Transverse colon (tissue), 4 donors: ENCODE measurements around the gene ANKRD65. TPM values are rescaled to one million over a fixed set of nuclear protein-coding genes. Genes with fewer than 3 reads are reported as not detected.
"Not testable (repeated sequence)": the region's sequence is repeated elsewhere in the genome, so short reads cannot be mapped to it uniquely, and the experiment has no call there.

Source experiments
- DNase-seq: peaks from one replicate; pipeline ENCODE4 v3.0.0-alpha.2; 2019
- H3K27ac ChIP-seq, 4 donors: fragments of 200-600 bp; sonication (generic); 2 replicates each; pipeline ENCODE4 v1.5.1; 2016 to 2018; ENCODE audit warnings: inconsistent platforms in 4 of 4
- H3K27me3 ChIP-seq: fragments of 200-600 bp; sonication (generic); 2 replicates; pipeline ENCODE4 v1.5.1; 2017; ENCODE audit warnings: inconsistent platforms
- H3K36me3 ChIP-seq, 4 donors: fragments of 200-600 bp; sonication (generic); 2 replicates each; pipeline ENCODE4 v1.5.1; 2017 to 2019; ENCODE audit warnings: inconsistent platforms in 4 of 4
- H3K4me1 ChIP-seq, 4 donors: fragments of 200-600 bp; sonication (generic); 2 replicates each; pipeline ENCODE4 v1.5.1; 2017 to 2020; ENCODE audit warnings: inconsistent platforms in 4 of 4
- H3K4me3 ChIP-seq, 4 donors: fragments of 200-600 bp; sonication (generic); 1 replicate in 1 of 4; 2 replicates in 3 of 4; pipeline versions ENCODE4 v1.5.1 to v1.6.1; 2017 to 2019; ENCODE audit warnings: inconsistent platforms in 4 of 4
- H3K9me3 ChIP-seq, 2 donors: fragments of 200-600 bp; sonication (generic); 2 replicates each; pipeline ENCODE4 v1.5.1; 2017 to 2019; ENCODE audit warnings: inconsistent platforms in 2 of 2
- EP300 ChIP-seq: sonication (generic); formaldehyde crosslinking; IDR thresholded peaks from one replicate; pipeline ENCODE4 v1.6.1; 2017; ENCODE audit warnings: antibody characterized with exemption, low read depth
- POLR2A ChIP-seq: fragments of 450-650 bp; IDR thresholded peaks from one replicate; pipeline ENCODE4 v1.6.1; 2016; ENCODE audit warnings: antibody characterized with exemption, mild to moderate bottlenecking, moderate library complexity
- POLR2AphosphoS5 ChIP-seq, 3 donors: sonication (generic); formaldehyde crosslinking; IDR thresholded peaks; one replicate each; pipeline ENCODE4 v1.6.1; 2016; ENCODE audit warnings: antibody characterized with exemption in 3 of 3
- WGBS, 2 donors: methylation state at CpG; one replicate each; pipeline ENCODE4 v1.1.5; 2018; ENCODE audit warnings: low coverage in 1 of 2; 5-methylcytosine and 5-hydroxymethylcytosine counted together
- in situ Hi-C, 4 donors: fragments of 200-750 bp; cut with MboI; loops; one replicate each; pipeline versions ENCODE4 v1.15.0 to v1.15.1; 2017; ENCODE audit warnings: low sequenced_read_pairs in 3 of 4, low pct_ligation_motif_present in 1 of 4, low pct_unique_long_range_greater_than_20kb in 1 of 4
- intact Hi-C: fragments of 100-400 bp; cut with DNase I; formaldehyde crosslinking; loops from one replicate; pipeline ENCODE4 v1.15.1; 2023; ENCODE audit warnings: low total_unique reads
- total RNA-seq, 4 donors: library from RNA; depleted of rRNA; stranded (reverse); fragments of >200 nt; gene quantifications; one replicate each; pipeline ENCODE4 v1.1.0, GENCODE V29; 2016
- TF ChIP-seq, protein P1 (sequence below), 5 experiments: fragments of 200-600 bp in 3 of 5; fragments of 450-650 bp in 2 of 5; sonication (generic) in 3 of 5; IDR thresholded peaks; 1 replicate in 2 of 5; 2 replicates in 3 of 5; pipeline ENCODE4 v1.5.1; 2016 to 2017; ENCODE audit warnings: antibody characterized with exemption in 5 of 5, inconsistent platforms in 3 of 5, mild to moderate bottlenecking in 2 of 5, moderate library complexity in 1 of 5

Gene ANKRD65
- total RNA-seq, 4 donors from 2014 or later, result 0.80 to 4.5 (median 1.9) TPM

DNA sequence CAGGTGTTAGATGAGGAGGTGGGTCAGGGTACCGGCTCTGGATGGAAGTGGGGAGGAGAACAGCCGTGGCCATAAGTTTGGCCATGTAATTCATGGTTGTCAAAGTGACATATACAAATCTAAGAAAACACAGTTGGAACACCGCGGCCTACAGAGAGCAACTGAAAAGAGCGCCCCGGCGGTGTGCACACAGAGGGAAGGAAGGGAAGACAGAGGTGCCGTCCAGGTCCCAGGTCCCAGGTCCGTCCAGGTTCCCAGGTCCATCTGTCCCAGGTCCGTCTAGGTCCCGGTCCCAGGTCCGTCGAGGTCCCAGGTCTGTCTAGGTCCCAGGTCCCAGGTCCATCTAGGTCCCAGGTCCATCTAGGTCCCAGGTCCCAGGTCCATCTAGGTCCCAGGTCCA is 9.4 kb downstream of the ANKRD65 start:
- Histone ChIP-seq H3K9me3 (no peaks in the 10 kb centered on the region), H3K4me1 (peaks cover 6 to 19% (median 13%) of the 10 kb centered on the region in 4 donors), H3K4me3 (no peak overlapping the region), H3K27ac (no peak overlapping the region), H3K36me3 (no peaks in the 10 kb centered on the region), H3K27me3 (no peaks in the 10 kb centered on the region)
- DNase-seq, result no peak
- intact Hi-C loops (no loop called here), in situ Hi-C loops (no loop called here)
- TF ChIP-seq POLR2A (no peak), EP300 (no peak), POLR2AphosphoS5 (IDR thresholded peaks at IDR 0.05) (no peak)
- TF ChIP-seq, protein P1, sequence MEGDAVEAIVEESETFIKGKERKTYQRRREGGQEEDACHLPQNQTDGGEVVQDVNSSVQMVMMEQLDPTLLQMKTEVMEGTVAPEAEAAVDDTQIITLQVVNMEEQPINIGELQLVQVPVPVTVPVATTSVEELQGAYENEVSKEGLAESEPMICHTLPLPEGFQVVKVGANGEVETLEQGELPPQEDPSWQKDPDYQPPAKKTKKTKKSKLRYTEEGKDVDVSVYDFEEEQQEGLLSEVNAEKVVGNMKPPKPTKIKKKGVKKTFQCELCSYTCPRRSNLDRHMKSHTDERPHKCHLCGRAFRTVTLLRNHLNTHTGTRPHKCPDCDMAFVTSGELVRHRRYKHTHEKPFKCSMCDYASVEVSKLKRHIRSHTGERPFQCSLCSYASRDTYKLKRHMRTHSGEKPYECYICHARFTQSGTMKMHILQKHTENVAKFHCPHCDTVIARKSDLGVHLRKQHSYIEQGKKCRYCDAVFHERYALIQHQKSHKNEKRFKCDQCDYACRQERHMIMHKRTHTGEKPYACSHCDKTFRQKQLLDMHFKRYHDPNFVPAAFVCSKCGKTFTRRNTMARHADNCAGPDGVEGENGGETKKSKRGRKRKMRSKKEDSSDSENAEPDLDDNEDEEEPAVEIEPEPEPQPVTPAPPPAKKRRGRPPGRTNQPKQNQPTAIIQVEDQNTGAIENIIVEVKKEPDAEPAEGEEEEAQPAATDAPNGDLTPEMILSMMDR (IDR thresholded peaks at IDR 0.05), result no peak
- 92% methylated on average over 11 of the region's 13 CpGs; no CpG with 5 or more reads in 1 of the 2 donors for WGBS, 2 donors

DNA sequence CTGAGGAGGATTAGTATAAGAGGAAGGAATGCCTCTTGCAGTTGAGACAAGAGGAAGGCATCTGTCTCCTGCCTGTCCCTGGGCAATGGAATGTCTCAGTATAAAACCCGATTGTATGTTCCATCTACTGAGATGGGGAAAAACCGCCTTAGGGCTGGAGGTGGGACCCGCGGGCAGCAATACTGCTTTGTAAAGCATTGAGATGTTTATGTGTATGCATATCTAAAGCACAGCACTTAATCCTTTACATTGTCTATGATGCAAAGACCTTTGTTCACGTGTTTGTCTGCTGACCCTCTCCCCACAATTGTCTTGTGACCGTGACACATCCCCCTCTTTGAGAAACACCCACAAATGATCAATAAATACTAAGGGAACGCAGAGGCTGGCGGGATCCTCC is 10.8 kb downstream of the ANKRD65 start:
- DNase-seq, in situ Hi-C loops, H3K9me3 ChIP-seq, H3K4me3 ChIP-seq, H3K27ac ChIP-seq, H3K36me3 ChIP-seq, intact Hi-C loops, H3K27me3 ChIP-seq: not testable (repeated sequence)
- WGBS, 2 donors, result 80 to 86% methylated on average over 1 to 8 of the region's 8 CpGs
- peaks cover 17 to 32% (median 23%) of the 10 kb centered on the region in 4 donors for H3K4me1 ChIP-seq

DNA sequence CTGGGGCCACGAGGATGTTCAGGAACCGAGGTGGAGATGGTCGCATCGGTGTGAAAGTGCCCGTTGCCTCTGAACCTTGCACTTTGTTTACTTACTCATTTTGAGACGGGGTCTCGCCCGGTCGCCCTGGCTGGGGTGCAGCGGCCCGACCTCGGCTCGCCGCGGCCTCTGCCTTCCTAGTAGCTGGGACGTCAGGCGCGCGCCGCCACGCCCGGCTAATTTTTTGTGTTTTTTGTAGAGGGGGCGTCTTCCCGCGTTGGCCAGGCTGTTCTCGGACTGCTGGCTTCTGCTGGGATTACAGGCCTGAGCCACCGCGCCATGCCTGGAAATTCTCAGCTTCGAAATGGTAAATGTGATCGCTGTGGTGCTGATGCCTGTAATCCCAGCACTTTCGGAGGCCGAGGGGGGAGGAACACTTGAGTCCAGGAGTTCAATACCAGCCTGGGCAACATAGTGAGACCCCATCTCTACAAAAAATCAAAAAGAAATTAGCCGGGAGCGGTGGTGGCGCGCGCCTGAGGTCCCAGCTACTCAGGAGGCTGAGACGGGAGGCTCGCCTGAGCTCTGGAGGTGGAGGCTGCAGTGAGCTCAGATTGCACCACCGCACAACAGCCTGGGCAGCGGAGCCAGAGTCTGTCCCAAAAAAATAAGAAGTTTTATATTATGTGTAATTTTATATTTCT is 13.3 kb downstream of the ANKRD65 start:
- TF ChIP-seq, protein P1 (IDR thresholded peaks at IDR 0.05), result peak in 4 of 5 experiments; percentile 15 to 53 (median 37)
- TF ChIP-seq EP300, result no peak
- no peak for DNase-seq
- Histone ChIP-seq H3K27ac (peak overlapping the region; percentile 88 to 95 (median 91)), H3K27me3 (no peaks in the 10 kb centered on the region), H3K4me1 (peaks cover 17 to 39% (median 23%) of the 10 kb centered on the region in 4 donors), H3K36me3 (peaks cover 0 to 18% (median 1%) of the 10 kb centered on the region in 4 donors), H3K9me3 (no peaks in the 10 kb centered on the region), H3K4me3 (peak overlapping the region; percentile 92 to 97 (median 96))
- 25 to 90% methylated on average over 2 to 20 of the region's 41 CpGs for WGBS, 2 donors
- in situ Hi-C loops, result no loop called here
- intact Hi-C loops, result no loop called here

DNA sequence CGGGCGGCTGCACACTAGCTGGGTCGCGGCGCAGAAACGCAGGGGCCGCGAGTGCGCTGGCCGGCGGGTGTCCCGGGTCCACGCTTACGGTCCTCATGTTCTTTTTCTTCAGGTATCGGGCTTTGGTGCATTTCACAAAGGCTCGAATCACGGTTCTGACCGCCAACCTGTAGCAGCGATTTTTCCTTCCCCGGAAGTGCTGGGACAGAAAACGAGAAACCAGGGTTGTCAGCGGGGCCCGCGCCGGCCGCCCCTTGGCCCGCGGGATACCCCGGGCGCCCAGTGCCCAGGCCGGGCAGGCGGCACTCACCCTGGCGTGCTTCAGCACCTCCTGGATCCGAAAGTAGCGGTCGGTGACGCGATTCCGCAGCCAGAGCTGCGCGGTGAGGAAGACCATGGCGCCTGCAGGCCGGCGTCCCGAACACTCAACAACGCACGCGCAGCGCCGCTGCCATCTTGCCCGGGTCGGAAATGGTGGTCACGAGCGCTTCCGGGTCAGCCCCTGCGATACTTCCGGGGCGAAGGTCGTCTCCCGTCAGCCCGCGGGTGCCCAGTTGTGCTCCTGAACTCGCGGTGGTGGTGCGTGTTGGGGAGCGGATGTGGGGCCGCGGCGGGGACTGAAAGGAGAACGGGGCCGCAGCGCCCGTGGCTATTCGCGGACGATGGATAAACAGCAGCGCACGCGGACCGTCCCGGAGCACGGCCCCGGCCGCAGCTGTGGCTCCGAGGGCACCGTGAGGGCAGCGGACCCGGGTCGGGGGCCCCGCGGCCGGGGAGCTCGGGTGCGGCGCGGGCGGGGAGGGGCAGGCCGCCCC is 14.0 kb downstream of the ANKRD65 start, which contains the start of gene MRPL20:
Gene MRPL20 (minus strand): TSS at position 473 of the 815 bp plus-strand sequence. CDS start 76 bp downstream, at position 397.
- Histone ChIP-seq H3K9me3 (no peaks in the 10 kb centered on the region), H3K27ac (peak within 1 kb of the TSS; percentile 88 to 95 (median 91)), H3K4me3 (peak within 1 kb of the TSS; percentile 92 to 97 (median 96)), H3K27me3 (no peaks in the 10 kb centered on the region), H3K4me1 (peaks cover 17 to 39% (median 23%) of the 10 kb centered on the region in 4 donors), H3K36me3 (peaks cover 0 to 18% (median 2%) of the 10 kb centered on the region in 4 donors)
- intact Hi-C loops, result no loop called here
- TF ChIP-seq, protein P1 (IDR thresholded peaks at IDR 0.05), result no peak
- TF ChIP-seq POLR2A (peak; percentile 82), EP300 (no peak), POLR2AphosphoS5 (IDR thresholded peaks at IDR 0.05) (peak; percentile 92 to 95 (median 94))
- peak; percentile 95 for DNase-seq
- 0% methylated on average over 60 of the region's 98 CpGs; no CpG with 5 or more reads in 1 of the 2 donors for WGBS, 2 donors
- in situ Hi-C loops, result no loop called here
